Tongue (tissue), 2 donors: ENCODE results near the gene ADGRF1. TPM values are rescaled to one million over a fixed set of nuclear protein-coding genes. Genes with fewer than 3 reads are reported as not detected.
"Not testable (repeated sequence)": the region's sequence is repeated elsewhere in the genome, so short reads cannot be mapped to it uniquely, and the experiment has no call there.

ENCODE experiments used
- DNase-seq: peaks from one replicate; pipeline ENCODE4 v3.0.0-alpha.2; 2015
- total RNA-seq: library from RNA; depleted of rRNA; stranded (reverse); fragments of >200 nt; gene quantifications from one replicate; pipeline ENCODE4 v1.2.3, GENCODE V29; 2014

ADGRF1 gene
- total RNA-seq, 1 donor from 2014 or later: 9.4 TPM

GRCh38 chr6:47022191-47022590, 19.9 kb downstream of the ADGRF1 start:
- DNase-seq: no peak

GRCh38 chr6:47019941-47020340, 22.2 kb downstream of the ADGRF1 start:
- DNase-seq: no peak

- DNase-seq: no peak
Measured at GRCh38 chr6:47016909-47017308, 25.2 kb downstream of the ADGRF1 start.

DNA sequence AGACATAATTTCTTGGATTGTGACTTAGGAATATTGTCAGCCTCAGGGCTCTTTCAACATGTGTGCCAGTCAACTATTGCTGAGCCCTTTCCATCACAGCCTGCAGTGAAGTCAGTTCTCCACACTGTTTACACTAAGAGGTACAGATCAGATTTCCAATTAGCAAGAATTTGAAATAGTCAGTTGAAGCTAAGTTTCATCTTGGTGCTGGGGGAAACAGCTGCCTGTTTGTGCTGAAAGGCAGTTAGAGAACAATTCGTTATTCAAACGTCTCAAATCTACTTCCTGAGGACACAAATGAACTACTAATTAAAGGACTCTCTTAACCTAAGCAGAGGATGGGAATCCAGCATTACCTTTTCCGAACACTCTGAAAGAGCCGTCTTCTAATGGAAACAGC, 25.9 kb downstream of the ADGRF1 start:
- peak; percentile 61 for DNase-seq

DNA sequence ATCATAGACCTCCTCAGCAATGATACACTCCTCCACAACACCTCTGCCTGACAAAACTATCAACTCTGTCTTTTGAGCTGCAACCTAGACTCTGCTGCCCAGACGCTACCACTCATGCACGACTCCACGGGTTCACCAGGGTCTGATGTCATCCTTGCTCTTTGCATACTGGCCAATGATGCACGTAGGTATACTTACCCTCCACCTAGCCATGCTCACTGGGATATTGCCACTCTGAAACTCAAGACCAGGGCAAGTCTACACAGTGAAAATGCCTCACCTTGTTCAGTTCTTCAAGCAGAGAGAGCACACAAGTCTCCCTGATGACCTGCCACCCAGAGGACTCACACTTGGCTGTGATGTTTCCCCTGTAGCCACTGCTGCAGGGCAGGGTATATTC, 27.7 kb downstream of the ADGRF1 start:
- DNase-seq: no peak

- DNase-seq: no peak
Measured at GRCh38 chr6:47009583-47009982, 32.5 kb downstream of the ADGRF1 start.

- no peak for DNase-seq
Measured at GRCh38 chr6:47008397-47008763, 33.8 kb downstream of the ADGRF1 start.

GRCh38 chr6:47007657-47008396, 34.3 kb downstream of the ADGRF1 start:
- no peak for DNase-seq

DNA sequence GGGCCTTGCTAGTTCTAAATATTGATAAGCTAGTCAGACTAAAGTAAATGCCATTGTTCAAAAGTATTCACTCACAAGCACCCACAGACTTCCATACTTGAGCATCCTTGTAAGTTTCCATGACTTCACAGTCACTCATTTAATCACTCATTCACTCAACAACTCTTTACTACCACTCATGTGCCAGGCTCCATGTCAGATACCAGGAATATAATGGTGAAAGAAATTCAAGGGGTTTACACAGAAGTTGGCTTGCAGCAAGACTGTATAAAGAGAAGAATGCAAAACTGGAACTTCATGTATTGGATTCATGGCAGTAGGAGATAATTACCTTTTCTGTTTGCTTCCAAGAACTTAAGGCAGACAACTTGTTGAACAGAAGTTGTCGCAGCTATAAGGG, 36.6 kb downstream of the ADGRF1 start:
- no peak for DNase-seq

GRCh38 chr6:47004463-47004862, 37.7 kb downstream of the ADGRF1 start:
- no peak for DNase-seq

DNA sequence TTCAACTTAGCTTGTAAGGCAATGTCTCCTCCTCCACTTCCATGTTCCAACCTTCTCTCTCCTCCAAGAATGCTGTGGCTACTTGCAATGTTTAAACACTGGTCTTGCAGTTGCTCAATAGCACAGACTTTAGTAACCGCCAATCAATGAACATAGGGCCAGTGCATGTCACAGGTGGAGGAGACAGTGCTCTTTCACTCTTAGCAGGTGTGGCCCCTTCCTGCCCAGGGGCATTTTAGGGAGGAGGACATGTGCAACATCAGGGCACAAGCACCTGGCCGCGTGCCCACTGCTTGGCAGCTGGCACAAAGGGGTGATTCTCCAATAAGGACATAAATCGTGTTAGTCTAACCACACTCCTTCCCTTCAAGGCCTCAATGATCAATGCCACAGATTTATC, 41.3 kb downstream of the ADGRF1 start:
- no peak for DNase-seq

DNA sequence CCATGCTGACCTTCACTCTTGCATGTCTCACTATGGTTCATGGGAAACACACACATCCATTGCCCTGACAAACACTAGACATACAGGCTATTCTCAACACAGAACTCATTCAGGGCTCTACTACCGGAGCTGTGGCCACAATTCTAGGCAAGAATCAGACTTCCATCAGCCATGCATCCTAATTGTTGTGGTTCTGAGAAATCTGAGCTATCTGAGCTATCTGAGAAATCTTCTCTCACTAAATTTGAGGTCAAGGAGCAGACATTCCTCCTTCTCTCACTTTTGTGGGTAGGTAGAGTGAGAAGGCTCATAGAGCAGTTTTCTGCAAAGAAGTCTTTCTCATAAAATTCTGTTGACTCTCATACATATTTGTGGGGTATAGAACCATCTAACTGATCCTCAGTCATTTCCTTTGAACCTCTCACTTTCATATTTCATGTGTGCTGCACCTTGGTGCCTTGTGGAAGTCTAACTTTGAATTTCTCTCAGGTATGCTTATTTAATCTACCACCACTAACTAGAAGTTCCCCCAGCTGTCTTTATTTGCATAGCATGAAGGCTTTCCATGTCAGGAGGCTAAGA, 43.6 kb downstream of the ADGRF1 start:
- DNase-seq: no peak

DNA sequence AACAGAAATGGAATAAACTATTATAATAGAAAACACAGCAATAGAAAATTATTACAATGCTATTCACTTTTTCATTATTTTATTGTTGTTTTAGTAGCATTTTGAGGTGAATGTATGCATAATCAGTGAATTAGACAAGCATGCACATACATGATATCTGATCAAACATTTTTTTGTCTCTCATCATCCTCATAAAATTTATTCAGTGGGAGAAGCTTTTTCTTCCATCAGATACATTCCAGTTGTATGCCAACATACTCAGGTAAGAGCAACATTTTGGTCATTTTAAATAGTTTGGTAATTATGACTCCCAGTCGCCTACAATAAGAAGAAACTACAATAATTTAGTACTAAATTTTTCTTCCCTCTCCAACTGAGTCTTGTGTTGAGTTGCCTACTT, 44.5 kb downstream of the ADGRF1 start:
- no peak for DNase-seq

- no peak for DNase-seq
Measured at GRCh38 chr6:46996860-46997641, 45.1 kb downstream of the ADGRF1 start.

DNA sequence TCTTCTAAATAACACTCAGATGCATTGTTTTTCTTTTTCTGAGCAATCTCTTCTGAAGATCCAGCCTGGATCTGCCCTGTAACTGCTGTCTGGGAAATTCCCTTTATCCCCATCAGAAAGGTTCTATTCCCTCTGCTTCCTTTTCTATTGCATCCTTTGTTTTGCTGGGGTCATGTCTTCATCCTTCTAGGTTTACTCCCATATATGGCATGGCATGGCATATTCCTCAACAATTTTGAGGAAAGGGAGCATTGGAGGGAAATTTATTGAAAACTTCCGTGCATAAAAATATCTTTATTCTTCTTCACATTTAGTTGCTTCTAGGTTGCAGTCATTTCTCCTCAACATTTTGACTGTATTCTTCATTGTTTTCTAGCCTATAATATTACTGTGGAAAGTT, 47.2 kb downstream of the ADGRF1 start:
- no peak for DNase-seq

DNA sequence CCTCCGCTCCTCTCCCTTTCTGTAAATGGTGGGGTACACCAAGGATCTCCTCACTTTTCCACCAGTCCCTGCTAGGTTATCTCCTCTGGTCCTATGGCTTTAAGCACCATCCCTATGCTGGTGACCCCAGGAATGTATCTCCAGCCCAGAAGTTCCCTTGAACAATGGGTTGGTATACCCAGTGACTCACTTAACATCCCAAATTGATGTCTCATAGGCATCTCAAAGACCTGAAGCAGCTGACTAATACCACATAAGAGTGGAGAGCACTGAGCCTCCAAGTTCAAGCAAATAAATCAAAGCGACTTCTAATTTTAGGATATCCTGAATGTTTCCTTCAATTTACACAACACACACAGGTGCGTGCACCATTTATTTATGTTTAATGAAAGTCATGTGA, 48.3 kb downstream of the ADGRF1 start:
- DNase-seq: no peak

GRCh38 chr6:46992391-46992790, 49.7 kb downstream of the ADGRF1 start:
- not testable (repeated sequence) for DNase-seq

DNA sequence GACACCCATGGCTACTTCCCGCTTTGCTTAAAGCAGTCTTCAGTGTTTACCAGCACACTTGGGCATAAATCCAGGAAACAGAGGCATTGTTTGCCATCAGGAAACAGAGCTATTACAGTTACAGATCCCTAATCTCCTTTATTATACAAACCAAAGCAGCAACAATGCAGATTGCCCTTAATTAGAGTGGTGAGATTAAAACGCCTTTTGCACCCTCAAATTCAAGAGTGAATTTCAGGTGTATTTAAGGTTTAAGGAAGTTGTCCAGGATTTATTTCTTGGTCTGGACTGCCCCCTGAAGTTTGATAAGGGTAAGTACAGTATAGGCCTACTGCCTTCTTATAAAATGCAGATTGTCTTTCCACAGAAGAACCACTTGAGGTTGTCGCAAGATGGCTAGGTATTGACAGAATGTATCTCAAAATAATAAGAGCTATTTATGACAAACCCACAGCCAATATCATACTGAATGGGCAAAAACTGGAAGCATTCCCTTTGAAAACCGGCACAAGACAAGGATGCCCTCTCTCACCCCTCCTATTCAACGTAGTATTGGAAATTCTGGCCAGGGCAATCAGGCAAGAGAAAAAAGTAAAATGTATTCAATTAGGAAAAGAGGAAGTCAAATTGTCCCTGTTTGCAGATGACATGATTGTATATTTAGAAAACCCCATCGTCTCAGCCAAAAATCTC, 51.2 kb downstream of the ADGRF1 start:
- peak; percentile 82 for DNase-seq

- DNase-seq: no peak
Measured at GRCh38 chr6:46990031-46990644, 52.0 kb downstream of the ADGRF1 start.

DNA sequence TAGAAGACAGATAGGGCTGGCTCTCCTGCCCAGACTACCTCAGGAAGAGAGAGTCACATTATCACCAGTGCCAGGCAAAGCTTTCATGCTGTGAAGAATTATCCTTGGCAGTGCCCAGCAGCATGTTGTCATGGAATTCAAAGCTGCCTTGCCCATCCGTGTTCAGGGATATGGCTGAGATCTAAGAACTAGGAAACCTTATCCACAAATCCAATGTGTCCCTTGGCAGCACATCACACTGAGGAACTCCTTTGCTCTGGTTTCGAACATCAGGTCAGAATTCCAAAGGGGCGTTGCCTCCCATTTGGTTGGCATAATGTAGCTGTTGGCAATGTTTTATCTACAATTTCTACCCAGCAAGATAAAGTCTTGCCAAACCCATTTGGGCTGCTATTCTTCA, 52.7 kb downstream of the ADGRF1 start:
- DNase-seq: peak; percentile 49

GRCh38 chr6:46985943-46986342, 56.2 kb downstream of the ADGRF1 start:
- DNase-seq: no peak

GRCh38 chr6:46983007-46983411, 59.1 kb downstream of the ADGRF1 start:
- DNase-seq: peak; percentile 19
